Measurements from ENCODE around the gene TP63. TPM values are rescaled to one million over a fixed set of nuclear protein-coding genes. Genes with fewer than 3 reads are reported as not detected.
A peak's percentile ranks its signal among the peaks of the same experiment; 100 is the strongest.

The TP63 gene
- total RNA-seq, 1 donor from 2014 or later, result 0.11 TPM

- ATAC-seq (ENCODE audit: poor library complexity) (no peak), DNase-seq (no peak)
- intact Hi-C loops (cut with DNase I), result no loop called here
Measured at GRCh38 chr3:189622629-189623028, 8.6 kb upstream of the TP63 start.

- DNase-seq, result no peak
- intact Hi-C loops (cut with DNase I), result no loop called here
- no peak for ATAC-seq (ENCODE audit: poor library complexity)
Measured at GRCh38 chr3:189624130-189624529, 7.1 kb upstream of the TP63 start.

- intact Hi-C loops (cut with DNase I), result no loop called here
Measured at GRCh38 chr3:189625071-189625470, 6.1 kb upstream of the TP63 start.

GRCh38 chr3:189625572-189625971 is 5.6 kb upstream of the TP63 start:
- intact Hi-C loops (cut with DNase I), result no loop called here
- no peak for DNase-seq
- ATAC-seq (ENCODE audit: poor library complexity), result no peak

More at GRCh38 chr3:189625071-189625470, 6.1 kb upstream of the TP63 start:
- DNase-seq (no peak), ATAC-seq (ENCODE audit: poor library complexity) (no peak)

GRCh38 chr3:189626286-189626685 is 4.9 kb upstream of the TP63 start:
- ATAC-seq (ENCODE audit: poor library complexity), result no peak
- intact Hi-C loops (cut with DNase I), result no loop called here

GRCh38 chr3:189629803-189630455 is 1.3 kb upstream of the TP63 start:
- ATAC-seq (ENCODE audit: poor library complexity), result peak; percentile 79
- DNase-seq, result peak; percentile 43
- intact Hi-C loops (cut with DNase I), result no loop called here

More at GRCh38 chr3:189626286-189626685, 4.9 kb upstream of the TP63 start:
- DNase-seq, result no peak

- DNase-seq, result no peak
- peak; percentile 31 for ATAC-seq (ENCODE audit: poor library complexity)
- intact Hi-C loops (cut with DNase I), result no loop called here
Measured at GRCh38 chr3:189630767-189631372, 319 bp upstream of the TP63 start.

- intact Hi-C loops (cut with DNase I), result no loop called here
- DNase-seq (no peak), ATAC-seq (ENCODE audit: poor library complexity) (no peak)
Measured at GRCh38 chr3:189631409-189631808, 220 bp downstream of the TP63 start.

GRCh38 chr3:189632242-189632641 is 1.1 kb downstream of the TP63 start:
- ATAC-seq (ENCODE audit: poor library complexity) (no peak), DNase-seq (no peak)
- intact Hi-C loops (cut with DNase I), result no loop called here

- ATAC-seq (ENCODE audit: poor library complexity) (no peak), DNase-seq (no peak)
- intact Hi-C loops (cut with DNase I), result no loop called here
Measured at GRCh38 chr3:189635339-189635738, 4.2 kb downstream of the TP63 start.

GRCh38 chr3:189636048-189636447 is 4.9 kb downstream of the TP63 start:
- no peak for ATAC-seq (ENCODE audit: poor library complexity)
- DNase-seq, result no peak
- intact Hi-C loops (cut with DNase I), result no loop called here

- ATAC-seq (ENCODE audit: poor library complexity), result no peak
- DNase-seq, result no peak
- intact Hi-C loops (cut with DNase I), result no loop called here
Measured at GRCh38 chr3:189637750-189638149, 6.6 kb downstream of the TP63 start.

GRCh38 chr3:189638276-189639031 is 7.3 kb downstream of the TP63 start:
- intact Hi-C loops (cut with DNase I), result no loop called here
- DNase-seq (no peak), ATAC-seq (ENCODE audit: poor library complexity) (no peak)

GRCh38 chr3:189641776-189642175 is 10.6 kb downstream of the TP63 start:
- ATAC-seq (ENCODE audit: poor library complexity), result no peak
- intact Hi-C loops (cut with DNase I), result no loop called here
- no peak for DNase-seq

GRCh38 chr3:189646853-189647542 is 15.8 kb downstream of the TP63 start:
- ATAC-seq (ENCODE audit: poor library complexity), result no peak
- intact Hi-C loops (cut with DNase I), result no loop called here
- no peak for DNase-seq

- intact Hi-C loops (cut with DNase I), result no loop called here
- DNase-seq (no peak), ATAC-seq (ENCODE audit: poor library complexity) (no peak)
Measured at GRCh38 chr3:189652042-189652441, 20.9 kb downstream of the TP63 start.

GRCh38 chr3:189655617-189656016 is 24.4 kb downstream of the TP63 start:
- intact Hi-C loops (cut with DNase I), result no loop called here
- ATAC-seq (ENCODE audit: poor library complexity), result no peak
- DNase-seq, result no peak

GRCh38 chr3:189659571-189659970 is 28.4 kb downstream of the TP63 start:
- DNase-seq, result no peak
- intact Hi-C loops (cut with DNase I), result no loop called here
- ATAC-seq (ENCODE audit: poor library complexity), result no peak

GRCh38 chr3:189664311-189664710 is 33.1 kb downstream of the TP63 start:
- DNase-seq (no peak), ATAC-seq (ENCODE audit: poor library complexity) (peak; percentile 43)

More at GRCh38 chr3:189664311-189664710, 33.1 kb downstream of the TP63 start:
- intact Hi-C loops (cut with DNase I), result no loop called here

All from Right ventricle myocardium superior (tissue), 1 donor.